ENCODE measurements around the gene PAPSS1. TPM values are rescaled to one million over a fixed set of nuclear protein-coding genes. Genes with fewer than 3 reads are reported as not detected.

PAPSS1 gene
- total and polyA plus RNA-seq, 11 donors: 5.9 to 32.7 (median 9.3) TPM

DNA sequence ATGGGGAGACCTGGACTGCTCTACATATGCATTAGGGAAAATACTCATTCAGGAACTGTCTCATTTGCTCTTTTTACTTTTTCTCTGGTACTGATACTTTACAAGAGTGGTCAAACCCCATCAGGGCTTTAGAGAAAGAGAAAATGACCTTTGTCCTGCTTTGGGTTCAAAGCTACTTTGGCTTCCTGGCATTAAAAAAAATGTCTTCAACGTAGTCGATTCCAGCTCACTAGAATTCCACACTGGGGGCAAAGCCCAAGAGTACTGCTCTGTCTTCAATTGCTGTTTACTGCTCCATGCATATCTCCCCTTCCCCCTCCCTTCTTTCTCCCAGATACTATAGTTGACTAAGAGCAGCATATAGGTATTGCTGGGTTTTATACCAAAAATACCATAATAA is 98.0 kb downstream of the PAPSS1 start:
- H3K9me3 ChIP-seq: peaks cover 0 to 16% (median 0%) of the 10 kb centered on the region in 12 donors
- no peak for TF ChIP-seq POLR2A (IDR thresholded peaks at IDR 0.05)
- intact Hi-C loops (cut with DNase I): no loop called here
- no peak for ATAC-seq
- H3K27ac ChIP-seq: no peak overlapping the region
- DNase-seq: no peak
- H3K4me3 ChIP-seq: no peak overlapping the region
- no peaks in the 10 kb centered on the region for H3K27me3 ChIP-seq
- H3K36me3 ChIP-seq: no peaks in the 10 kb centered on the region
- WGBS, 4 donors: 93 to 99% (median 99%) methylated on average over 2 of the region's 2 CpGs
- H3K4me1 ChIP-seq: peaks cover 0 to 13% (median 0%) of the 10 kb centered on the region in 12 donors

- H3K9me3 ChIP-seq: peaks cover 0 to 16% (median 0%) of the 10 kb centered on the region in 12 donors
- WGBS, 4 donors: 84 to 93% (median 86%) methylated on average over 2 of the region's 2 CpGs
- H3K4me3 ChIP-seq: no peak overlapping the region
- DNase-seq (no peak), ATAC-seq (no peak)
- H3K27me3 ChIP-seq: no peaks in the 10 kb centered on the region
- H3K36me3 ChIP-seq: no peaks in the 10 kb centered on the region
- intact Hi-C loops (cut with DNase I): no loop called here
- H3K4me1 ChIP-seq: peaks cover 0 to 13% (median 0%) of the 10 kb centered on the region in 12 donors
- TF ChIP-seq CTCF (IDR thresholded peaks at IDR 0.05) (no peak), POLR2A (IDR thresholded peaks at IDR 0.05) (no peak)
- H3K27ac ChIP-seq: peak overlapping the region in 2 of 12 donors; percentile 6 to 27
These were observed 100.3 kb downstream of the PAPSS1 start for GRCh38 chr4:107619731-107620130.

DNA sequence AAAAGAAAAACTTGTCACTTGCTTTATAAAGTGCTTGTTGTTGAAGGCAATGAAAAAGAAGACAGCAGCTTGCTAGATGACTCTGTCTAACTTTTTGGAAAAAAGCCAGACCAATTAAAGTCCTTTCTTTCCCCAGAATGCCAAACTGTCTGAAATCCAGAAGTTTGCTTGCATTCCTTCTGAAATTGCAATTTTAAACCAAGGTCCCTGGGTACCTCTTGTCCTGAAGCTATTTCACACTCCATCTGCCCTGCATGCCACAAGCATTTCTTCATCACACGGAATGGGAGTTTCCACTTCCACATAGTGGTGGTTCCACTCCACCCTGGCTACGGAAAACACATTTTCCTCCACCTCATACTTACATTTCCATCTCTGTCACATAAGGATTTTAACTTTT is 101.0 kb downstream of the PAPSS1 start:
- TF ChIP-seq POLR2A (IDR thresholded peaks at IDR 0.05): no peak

DNA sequence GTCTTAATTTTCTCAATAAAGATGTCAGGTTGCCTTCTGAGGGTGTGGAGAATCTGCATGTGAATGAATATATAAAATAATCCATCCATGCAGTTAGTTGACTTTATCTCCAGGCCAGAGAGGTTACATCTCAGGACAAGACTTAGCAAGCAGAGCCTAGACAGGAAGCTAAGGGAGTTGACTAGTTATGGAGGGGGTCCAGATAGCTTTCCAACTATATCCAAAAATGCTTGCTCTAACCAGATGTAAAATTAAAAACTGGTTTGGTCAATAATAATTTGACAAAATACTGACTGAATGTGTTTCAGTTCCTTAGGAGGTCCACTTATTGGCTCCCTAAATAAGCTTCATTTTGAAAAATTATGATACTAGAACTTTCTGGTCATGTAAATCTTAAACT is 101.4 kb downstream of the PAPSS1 start:
- peaks cover 0 to 13% (median 0%) of the 10 kb centered on the region in 12 donors for H3K4me1 ChIP-seq
- ATAC-seq: no peak
- H3K9me3 ChIP-seq: peaks cover 0 to 12% (median 0%) of the 10 kb centered on the region in 12 donors
- intact Hi-C loops (cut with DNase I): no loop called here
- TF ChIP-seq POLR2A (IDR thresholded peaks at IDR 0.05) (no peak), CTCF (IDR thresholded peaks at IDR 0.05) (no peak)
- no peak overlapping the region for H3K4me3 ChIP-seq
- H3K36me3 ChIP-seq: peaks cover 0 to 9% (median 5%) of the 10 kb centered on the region in 9 donors
- H3K27ac ChIP-seq: peak overlapping the region in 1 of 12 donors; percentile 2
- no peaks in the 10 kb centered on the region for H3K27me3 ChIP-seq
- DNase-seq: no peak

More for the DNA sequence above, 101.0 kb downstream of the PAPSS1 start:
- intact Hi-C loops (cut with DNase I): no loop called here
- H3K4me1 ChIP-seq: peaks cover 0 to 13% (median 0%) of the 10 kb centered on the region in 12 donors
- peak in 2 of 4 donors; percentile 71 to 81 for ATAC-seq
- peaks cover 0 to 16% (median 0%) of the 10 kb centered on the region in 12 donors for H3K9me3 ChIP-seq
- H3K4me3 ChIP-seq: no peak overlapping the region
- H3K27me3 ChIP-seq: no peaks in the 10 kb centered on the region
- peaks cover 0 to 5% (median 2%) of the 10 kb centered on the region in 9 donors for H3K36me3 ChIP-seq
- peak overlapping the region in 2 of 12 donors; percentile 6 to 10 for H3K27ac ChIP-seq
- no peak for DNase-seq
- 43 to 65% (median 61%) methylated on average over 2 of the region's 2 CpGs for WGBS, 4 donors

- no peak overlapping the region for H3K27ac ChIP-seq
- TF ChIP-seq POLR2A (IDR thresholded peaks at IDR 0.05) (no peak), CTCF (IDR thresholded peaks at IDR 0.05) (no peak)
- H3K36me3 ChIP-seq: peaks cover 0 to 19% (median 10%) of the 10 kb centered on the region in 9 donors
- ATAC-seq (no peak), DNase-seq (no peak)
- WGBS, 4 donors: 78 to 96% (median 94%) methylated on average over 3 of the region's 3 CpGs
- no peaks in the 10 kb centered on the region for H3K27me3 ChIP-seq
- H3K4me3 ChIP-seq: no peak overlapping the region
- intact Hi-C loops (cut with DNase I): no loop called here
- H3K9me3 ChIP-seq: no peaks in the 10 kb centered on the region
- peaks cover 0 to 13% (median 0%) of the 10 kb centered on the region in 12 donors for H3K4me1 ChIP-seq
These were observed 103.1 kb downstream of the PAPSS1 start for GRCh38 chr4:107616838-107617389.
